Parathyroid adenoma (tissue), 2 donors: Measurements from ENCODE around the gene RNF121.

ENCODE experiments used
- H2AFZ ChIP-seq: fragments of 300-600 bp; sonication (generic); one replicate; pipeline ENCODE4 v1.7.0; 2017; ENCODE audit warnings: antibody characterized with exemption, mild to moderate bottlenecking
- H3K27ac ChIP-seq: fragments of 300-600 bp; sonication (generic); one replicate; pipeline ENCODE4 v1.7.0; 2017
- H3K27me3 ChIP-seq: fragments of 300-600 bp; sonication (generic); one replicate; pipeline ENCODE4 v1.7.0; 2017; ENCODE audit warnings: low read length; ENCODE audit not compliant: control insufficient read depth, insufficient read depth
- H3K36me3 ChIP-seq: fragments of 300-600 bp; sonication (generic); one replicate; pipeline ENCODE4 v1.7.0; 2017; ENCODE audit warnings: low read length; ENCODE audit not compliant: control insufficient read depth, insufficient read depth
- H3K4me1 ChIP-seq: fragments of 300-600 bp; sonication (generic); one replicate; pipeline ENCODE4 v1.7.0; 2017; ENCODE audit warnings: control low read depth
- H3K4me2 ChIP-seq: fragments of 300-600 bp; sonication (generic); one replicate; pipeline ENCODE4 v1.7.0; 2017; ENCODE audit warnings: low read length
- H3K4me3 ChIP-seq: fragments of 300-600 bp; sonication (generic); one replicate; pipeline ENCODE4 v1.7.0; 2017; ENCODE audit warnings: low read depth, low read length
- H3K79me2 ChIP-seq: fragments of 300-600 bp; sonication (generic); one replicate; pipeline ENCODE4 v1.7.0; 2017; ENCODE audit warnings: control low read depth
- H3K9ac ChIP-seq: fragments of 300-600 bp; sonication (generic); one replicate; pipeline ENCODE4 v1.7.0; 2017; ENCODE audit warnings: mild to moderate bottlenecking
- H3K9me3 ChIP-seq: fragments of 300-600 bp; sonication (generic); one replicate; pipeline ENCODE4 v1.7.0; 2017; ENCODE audit warnings: low read length; ENCODE audit not compliant: control insufficient read depth
- CTCF ChIP-seq: fragments of 300-600 bp; sonication (generic); IDR thresholded peaks from one replicate; pipeline ENCODE4 v1.7.0; 2017; ENCODE audit warnings: antibody characterized with exemption, mild to moderate bottlenecking
- donor health status: primary hyperparathyroidism.

RNF121 gene

GRCh38 chr11:72003776-72004171, 74.9 kb downstream of the RNF121 start:
- H3K9me3 ChIP-seq = no peaks in the 10 kb centered on the region
- no peak overlapping the region for H2AFZ ChIP-seq
- no peak overlapping the region for H3K27ac ChIP-seq
- peaks cover 4% of the 10 kb centered on the region for H3K4me1 ChIP-seq
- H3K79me2 ChIP-seq = no peaks in the 10 kb centered on the region
- H3K4me2 ChIP-seq = no peak overlapping the region
- no peak overlapping the region for H3K9ac ChIP-seq
- no peak overlapping the region for H3K4me3 ChIP-seq
- H3K27me3 ChIP-seq = no peaks in the 10 kb centered on the region
- no peaks in the 10 kb centered on the region for H3K36me3 ChIP-seq
- no peak for TF ChIP-seq CTCF

GRCh38 chr11:72004515-72005346, 75.9 kb downstream of the RNF121 start:
- Histone ChIP-seq H3K4me1 (peaks cover 4% of the 10 kb centered on the region), H3K27me3 (no peaks in the 10 kb centered on the region), H3K79me2 (no peaks in the 10 kb centered on the region), H3K4me2 (no peak overlapping the region), H3K9me3 (no peaks in the 10 kb centered on the region), H3K9ac (no peak overlapping the region), H2AFZ (no peak overlapping the region), H3K36me3 (no peaks in the 10 kb centered on the region), H3K4me3 (no peak overlapping the region), H3K27ac (peak overlapping the region; percentile 19)
- TF ChIP-seq CTCF = no peak

GRCh38 chr11:72005347-72006260, 76.8 kb downstream of the RNF121 start:
- no peaks in the 10 kb centered on the region for H3K79me2 ChIP-seq
- H3K4me3 ChIP-seq = no peak overlapping the region
- no peaks in the 10 kb centered on the region for H3K9me3 ChIP-seq
- no peak overlapping the region for H3K4me2 ChIP-seq
- H3K27me3 ChIP-seq = no peaks in the 10 kb centered on the region
- no peak overlapping the region for H3K9ac ChIP-seq
- H3K36me3 ChIP-seq = no peaks in the 10 kb centered on the region
- no peak overlapping the region for H2AFZ ChIP-seq
- TF ChIP-seq CTCF = no peak
- H3K4me1 ChIP-seq = peaks cover 4% of the 10 kb centered on the region
- H3K27ac ChIP-seq = peak overlapping the region; percentile 19

GRCh38 chr11:72006309-72007088, 77.7 kb downstream of the RNF121 start:
- peaks cover 6% of the 10 kb centered on the region for H3K4me1 ChIP-seq
- no peak overlapping the region for H3K4me2 ChIP-seq
- no peak overlapping the region for H3K27ac ChIP-seq
- no peaks in the 10 kb centered on the region for H3K36me3 ChIP-seq
- no peak overlapping the region for H2AFZ ChIP-seq
- H3K79me2 ChIP-seq = peaks cover 3% of the 10 kb centered on the region
- no peak overlapping the region for H3K4me3 ChIP-seq
- H3K9ac ChIP-seq = no peak overlapping the region
- no peak for TF ChIP-seq CTCF
- H3K27me3 ChIP-seq = no peaks in the 10 kb centered on the region
- no peaks in the 10 kb centered on the region for H3K9me3 ChIP-seq
